ENCODE results near the gene NPEPL1. TPM values are rescaled to one million over a fixed set of nuclear protein-coding genes. Genes with fewer than 3 reads are reported as not detected.

Gene NPEPL1
- polyA plus RNA-seq, 1 donor (not counting 4 experiments of a cell fraction or from before 2014, with no cell fraction given): 4.4 TPM

GRCh38 chr20:58708246-58708931 lies 15.8 kb downstream of the NPEPL1 start:
- TF ChIP-seq CTCF (optimal IDR thresholded peaks at IDR 0.05 in 1 of 3, IDR thresholded peaks at IDR 0.05 in 1 of 3, conservative IDR thresholded peaks at IDR 0.05 in 1 of 3; ENCODE audit: extremely low read depth in 1 of 3, insufficient read depth in 2 of 3, low read length in 3 of 3) (no peak), EZH2 (IDR thresholded peaks at IDR 0.05; ENCODE audit: low read length) (no peak)

GRCh38 chr20:58709013-58709702 lies 16.6 kb downstream of the NPEPL1 start:
- dilution Hi-C loops (cut with MboI; ENCODE audit: extremely low pct_ligation_motif_present, low sequenced_read_pairs): no loop called here
- FAIRE-seq (no peak), DNase-seq (ENCODE audit: low read depth, low spot score) (no peak)
- H4K20me1 ChIP-seq (ENCODE audit: control insufficient read depth, extremely low read depth, insufficient read depth, low read length): no peaks in the 10 kb centered on the region
- no peaks in the 10 kb centered on the region for H3K9me1 ChIP-seq (ENCODE audit: control insufficient read depth, extremely low read depth, insufficient read depth, low read length)
- no peaks in the 10 kb centered on the region for H3K9me3 ChIP-seq (ENCODE audit: control insufficient read depth, low read depth, low read length)
- TF ChIP-seq CTCF (optimal IDR thresholded peaks at IDR 0.05 in 1 of 3, IDR thresholded peaks at IDR 0.05 in 1 of 3, conservative IDR thresholded peaks at IDR 0.05 in 1 of 3; ENCODE audit: extremely low read depth in 1 of 3, insufficient read depth in 2 of 3, low read length in 3 of 3) (no peak), EZH2 (IDR thresholded peaks at IDR 0.05; ENCODE audit: low read length) (no peak)
- no peaks in the 10 kb centered on the region for H3K79me2 ChIP-seq (ENCODE audit: control insufficient read depth, insufficient read depth, low read length)
- H3K4me3 ChIP-seq (ENCODE audit: control insufficient read depth in 2 of 3, extremely low read depth in 1 of 3, insufficient read depth in 2 of 3, low read depth in 1 of 3, low read length in 3 of 3): no peak overlapping the region
- H3K36me3 ChIP-seq (ENCODE audit: control insufficient read depth in 2 of 2, extremely low read depth in 1 of 2, insufficient read depth in 2 of 2, low read length in 2 of 2): no peaks in the 10 kb centered on the region
- H3K27me3 ChIP-seq (ENCODE audit: control insufficient read depth, extremely low read depth, insufficient read depth, low read length): no peaks in the 10 kb centered on the region
- no peak overlapping the region for H2AFZ ChIP-seq (ENCODE audit: control insufficient read depth, low read length)
- no peak overlapping the region for H3K4me2 ChIP-seq (ENCODE audit: control insufficient read depth, extremely low read depth, insufficient read depth, low read depth, low read length)
- no peaks in the 10 kb centered on the region for H3K4me1 ChIP-seq (ENCODE audit: control insufficient read depth, extremely low read depth, insufficient read depth, low read length)
- no peak overlapping the region for H3K27ac ChIP-seq (ENCODE audit: control insufficient read depth, insufficient read depth, low read length)
- H3K9ac ChIP-seq (ENCODE audit: control insufficient read depth, extremely low read depth, insufficient read depth, low read length): no peak overlapping the region

More at GRCh38 chr20:58708246-58708931, 15.8 kb downstream of the NPEPL1 start:
- Histone ChIP-seq H3K27ac (ENCODE audit: control insufficient read depth, insufficient read depth, low read length) (no peak overlapping the region), H4K20me1 (ENCODE audit: control insufficient read depth, extremely low read depth, insufficient read depth, low read length) (no peaks in the 10 kb centered on the region), H3K9ac (ENCODE audit: control insufficient read depth, extremely low read depth, insufficient read depth, low read length) (no peak overlapping the region), H3K27me3 (ENCODE audit: control insufficient read depth, extremely low read depth, insufficient read depth, low read length) (no peaks in the 10 kb centered on the region), H3K4me2 (ENCODE audit: control insufficient read depth, extremely low read depth, insufficient read depth, low read depth, low read length) (no peak overlapping the region), H2AFZ (ENCODE audit: control insufficient read depth, low read length) (no peak overlapping the region), H3K79me2 (ENCODE audit: control insufficient read depth, insufficient read depth, low read length) (no peaks in the 10 kb centered on the region), H3K4me1 (ENCODE audit: control insufficient read depth, extremely low read depth, insufficient read depth, low read length) (no peaks in the 10 kb centered on the region), H3K4me3 (ENCODE audit: control insufficient read depth in 2 of 3, extremely low read depth in 1 of 3, insufficient read depth in 2 of 3, low read depth in 1 of 3, low read length in 3 of 3) (no peak overlapping the region), H3K36me3 (ENCODE audit: control insufficient read depth in 2 of 2, extremely low read depth in 1 of 2, insufficient read depth in 2 of 2, low read length in 2 of 2) (peaks cover 2% of the 10 kb centered on the region in 2 experiments), H3K9me1 (ENCODE audit: control insufficient read depth, extremely low read depth, insufficient read depth, low read length) (no peaks in the 10 kb centered on the region), H3K9me3 (ENCODE audit: control insufficient read depth, low read depth, low read length) (no peaks in the 10 kb centered on the region)
- no peak for DNase-seq (ENCODE audit: low read depth, low spot score)
- dilution Hi-C loops (cut with MboI; ENCODE audit: extremely low pct_ligation_motif_present, low sequenced_read_pairs): no loop called here
- FAIRE-seq: no peak
